OCI-LY3 (cell line): ENCODE results near the gene GTPBP6.
"Not testable (repeated sequence)": the region's sequence is repeated elsewhere in the genome, so short reads cannot be mapped to it uniquely, and the experiment has no call there.

Experiments
- H2AFZ ChIP-seq: fragments of 200-600, 300-600 bp; shearing (Covaris generic); 2 replicates; pipeline ENCODE4 v1.6.0; 2014; ENCODE audit warnings: antibody characterized with exemption, low read depth, low read length
- H3K27ac ChIP-seq: fragments of 200-600, 300-600 bp; sonication (generic); 2 replicates; pipeline ENCODE4 v1.5.1; 2014; ENCODE audit warnings: mild to moderate bottlenecking, low read length, moderate library complexity, mixed read lengths
- H3K27me3 ChIP-seq: fragments of 200-600, 300-600 bp; sonication (generic); 2 replicates; pipeline ENCODE4 v1.6.1; 2014; ENCODE audit warnings: low read depth, low read length, mixed read lengths
- H3K36me3 ChIP-seq: fragments of 200-600, 300-600 bp; sonication (generic); replicated peaks from 2 replicates; pipeline ENCODE3; 2014; ENCODE audit warnings: low read depth, low read length, mixed read lengths
- H3K4me1 ChIP-seq: fragments of 300-600, 200-600 bp; sonication (generic); 2 replicates; pipeline ENCODE4 v1.6.1; 2014; ENCODE audit warnings: low read length, mixed read lengths
- H3K4me2 ChIP-seq: fragments of 200-600, 300-600 bp; sonication (generic); 2 replicates; pipeline ENCODE4 v1.6.1; 2014; ENCODE audit warnings: low read length, mixed read lengths
- H3K4me3 ChIP-seq: fragments of 300-600, 200-600 bp; sonication (generic); 2 replicates; pipeline ENCODE4 v1.5.1; 2014; ENCODE audit warnings: antibody characterized with exemption, mild to moderate bottlenecking, low read length, moderate library complexity
- H3K79me2 ChIP-seq: fragments of 300-600, 200-600 bp; shearing (Covaris generic); 2 replicates; pipeline ENCODE4 v1.6.1; 2014; ENCODE audit warnings: mild to moderate bottlenecking, low read length, mixed read lengths
- H3K9ac ChIP-seq: fragments of 300-600, 200-600 bp; shearing (Covaris generic); 2 replicates; pipeline ENCODE4 v1.6.0; 2014; ENCODE audit warnings: mild to moderate bottlenecking, low read length, moderate library complexity
- H3K9me3 ChIP-seq: fragments of 200-600, 300-600 bp; shearing (Covaris generic); 2 replicates; pipeline ENCODE4 v1.6.1; 2014; ENCODE audit warnings: low read length, mixed read lengths; ENCODE audit not compliant: insufficient read depth
- H4K20me1 ChIP-seq: fragments of 200-600, 300-600 bp; sonication (generic); 2 replicates; pipeline ENCODE4 v1.6.1; 2016; ENCODE audit warnings: low read length, mixed read lengths; ENCODE audit not compliant: insufficient read depth
- CTCF ChIP-seq: fragments of 200-600, 300-600 bp; sonication (generic); IDR thresholded peaks from 2 replicates; pipeline ENCODE4 v1.5.1; 2014; ENCODE audit warnings: antibody characterized with exemption, low read length, low read depth
- EZH2phosphoT487 ChIP-seq: fragments of 200-600 bp; shearing (Covaris generic); IDR thresholded peaks from 2 replicates; pipeline ENCODE4 v1.6.1; 2018; ENCODE audit warnings: antibody characterized with exemption, mixed run types, low read depth

GTPBP6 gene

DNA sequence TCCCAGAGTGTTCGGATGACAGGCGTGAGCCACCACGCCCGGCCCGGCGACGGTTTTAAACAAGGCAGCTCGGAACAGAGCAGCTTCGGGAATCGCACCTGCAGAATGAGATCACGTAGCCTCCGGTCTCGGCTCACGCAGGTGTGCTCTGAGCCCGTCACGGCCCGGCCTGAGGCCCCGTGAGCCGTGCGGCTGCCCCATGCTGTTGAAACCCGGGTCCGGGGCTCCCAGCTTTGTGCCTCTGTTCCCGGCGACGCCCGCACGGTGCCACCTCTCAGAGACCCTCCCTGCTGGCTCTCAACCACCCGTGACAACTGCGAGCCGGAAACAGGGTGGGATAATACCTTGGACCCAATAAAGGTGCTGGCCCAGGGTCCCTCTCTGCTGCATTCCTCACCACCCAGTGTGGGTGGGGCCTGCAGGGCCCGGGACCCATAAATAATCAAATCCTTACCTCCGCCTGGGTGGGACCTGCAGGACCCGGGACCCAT is 50.8 kb downstream of the GTPBP6 start:
- H3K4me2 ChIP-seq, result no peak overlapping the region
- TF ChIP-seq EZH2phosphoT487, result no peak
- TF ChIP-seq CTCF, result no peak
- peaks cover 3% of the 10 kb centered on the region; the same call in 1 of the 2 replicates for H3K4me1 ChIP-seq
- H3K27ac ChIP-seq, result no peak overlapping the region
- no peak overlapping the region for H3K4me3 ChIP-seq
- no peak overlapping the region for H3K9ac ChIP-seq
- H2AFZ ChIP-seq, result no peak overlapping the region
- H4K20me1 ChIP-seq, result no peaks in the 10 kb centered on the region
- no peaks in the 10 kb centered on the region for H3K36me3 ChIP-seq
- no peaks in the 10 kb centered on the region for H3K9me3 ChIP-seq
- no peaks in the 10 kb centered on the region for H3K27me3 ChIP-seq
- no peaks in the 10 kb centered on the region for H3K79me2 ChIP-seq

DNA sequence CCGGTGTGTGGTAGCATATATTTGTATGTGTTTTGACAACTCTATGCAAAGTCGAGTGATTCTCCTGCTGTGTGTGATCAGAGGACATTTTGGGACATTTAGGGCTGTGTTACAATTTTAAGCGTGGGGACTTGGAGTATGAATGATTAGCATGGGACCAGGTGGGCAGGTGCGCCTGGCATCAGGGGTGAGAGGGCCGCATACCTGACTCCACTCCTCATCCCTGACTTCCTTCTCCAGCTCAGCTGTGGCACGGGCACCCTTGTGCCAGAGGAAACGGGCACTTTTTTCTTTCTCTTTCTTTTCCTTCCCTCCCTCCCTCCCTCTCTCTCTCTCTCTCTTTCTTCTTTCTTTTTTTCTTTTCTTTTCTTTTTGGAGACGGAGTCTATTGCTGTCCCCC is 53.1 kb downstream of the GTPBP6 start:
- H3K27ac ChIP-seq, result no peak overlapping the region

DNA sequence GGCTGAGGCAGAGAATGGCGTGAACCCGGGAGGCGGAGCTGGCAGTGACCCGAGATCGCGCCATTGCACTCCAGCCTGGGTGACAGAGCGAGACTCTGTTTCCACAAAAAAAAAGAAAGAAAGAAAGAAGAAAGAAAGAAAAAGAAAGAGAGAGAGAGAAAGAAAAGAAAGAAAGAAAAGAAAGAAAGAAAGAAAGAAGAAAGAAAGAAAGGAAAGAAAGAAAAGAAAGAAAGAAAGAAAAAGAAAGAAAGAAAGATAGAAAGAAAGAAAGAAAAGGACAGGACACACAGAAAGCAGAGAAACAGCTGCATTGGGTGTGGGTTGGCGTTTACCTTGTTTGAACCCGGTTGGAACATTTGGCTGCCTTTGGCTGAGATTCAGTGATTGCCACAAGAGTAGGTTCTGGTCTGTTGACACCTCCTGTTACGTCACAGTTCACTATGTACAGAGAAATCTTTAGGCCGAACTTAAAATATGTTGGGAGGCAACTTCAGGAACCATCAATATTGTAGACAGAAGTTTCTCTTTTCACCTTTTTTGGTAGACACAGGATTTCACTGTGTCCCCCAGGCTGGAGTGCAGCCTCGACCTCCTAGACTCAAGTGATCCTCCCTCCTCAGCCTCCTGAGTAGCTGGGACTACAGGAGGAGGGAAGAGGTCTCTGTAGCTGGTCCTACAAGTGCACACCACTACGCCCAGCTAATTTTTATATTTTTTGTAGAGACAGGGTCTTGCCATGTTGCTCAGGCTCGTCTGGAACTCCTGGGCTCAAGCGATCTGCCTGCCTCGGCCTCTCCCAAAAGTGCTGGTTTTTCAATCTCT is 53.8 kb downstream of the GTPBP6 start:
- Histone ChIP-seq H3K4me3 (no peak overlapping the region), H3K9me3 (no peaks in the 10 kb centered on the region), H3K9ac (no peak overlapping the region), H3K4me2 (no peak overlapping the region), H3K79me2 (no peaks in the 10 kb centered on the region), H3K27me3 (no peaks in the 10 kb centered on the region), H3K27ac (no peak overlapping the region), H4K20me1 (no peaks in the 10 kb centered on the region), H2AFZ (no peak overlapping the region), H3K4me1 (peaks cover 19% of the 10 kb centered on the region), H3K36me3 (no peaks in the 10 kb centered on the region)
- TF ChIP-seq CTCF (no peak), EZH2phosphoT487 (no peak)

More for the DNA sequence above, 53.1 kb downstream of the GTPBP6 start:
- TF ChIP-seq EZH2phosphoT487, result no peak
- TF ChIP-seq CTCF, result no peak
- Histone ChIP-seq H3K4me3 (no peak overlapping the region), H4K20me1 (no peaks in the 10 kb centered on the region), H3K9me3 (no peaks in the 10 kb centered on the region), H3K36me3 (no peaks in the 10 kb centered on the region), H2AFZ (no peak overlapping the region), H3K4me1 (peaks cover 14% of the 10 kb centered on the region), H3K4me2 (no peak overlapping the region), H3K79me2 (no peaks in the 10 kb centered on the region), H3K9ac (no peak overlapping the region), H3K27me3 (no peaks in the 10 kb centered on the region)

GRCh38 chrX:264006-264405 is 54.6 kb downstream of the GTPBP6 start:
- H3K4me1 ChIP-seq, result peaks cover 23% of the 10 kb centered on the region
- H3K4me2 ChIP-seq, H3K27ac ChIP-seq: not testable (repeated sequence)

More at GRCh38 chrX:264006-264405, 54.6 kb downstream of the GTPBP6 start:
- not testable (repeated sequence) for H4K20me1 ChIP-seq, H3K4me3 ChIP-seq, H3K27me3 ChIP-seq, H2AFZ ChIP-seq, H3K9ac ChIP-seq, H3K79me2 ChIP-seq, H3K36me3 ChIP-seq, H3K9me3 ChIP-seq
